MM.1S (cell line): Measurements from ENCODE around the gene SLC25A19.

Source experiments
- DNase-seq: peaks from one replicate; pipeline ENCODE4 v3.0.0-alpha.2; 2015
- H2AFZ ChIP-seq: fragments of 300-600 bp; sonication (generic); 2 replicates; pipeline ENCODE4 v1.6.0; 2016; ENCODE audit warnings: antibody characterized with exemption, low read length
- H3F3A ChIP-seq: fragments of 300-600 bp; sonication (generic); 2 replicates; pipeline ENCODE4 v1.6.1; 2016; ENCODE audit warnings: mild to moderate bottlenecking, antibody characterized with exemption, low read length, moderate library complexity, mixed read lengths; ENCODE audit not compliant: insufficient read depth
- H3K27ac ChIP-seq: fragments of 300-600 bp; sonication (generic); 2 replicates; pipeline ENCODE4 v1.5.1; 2016; ENCODE audit warnings: mild to moderate bottlenecking, low read length
- H3K27me3 ChIP-seq: fragments of 300-600 bp; sonication (generic); replicated peaks from 2 replicates; pipeline ENCODE4 v1.6.0; 2016; ENCODE audit warnings: low read length; ENCODE audit not compliant: insufficient read depth
- H3K36me3 ChIP-seq: fragments of 300-600 bp; sonication (generic); replicated peaks from 2 replicates; pipeline ENCODE4 v1.6.1; 2016; ENCODE audit warnings: mild to moderate bottlenecking, low read length, mixed read lengths; ENCODE audit not compliant: insufficient read depth
- H3K4me1 ChIP-seq: fragments of 300-600 bp; sonication (generic); 2 replicates; pipeline ENCODE4 v1.6.1; 2016; ENCODE audit warnings: low read length, mixed read lengths
- H3K4me2 ChIP-seq: fragments of 300-600 bp; sonication (generic); 2 replicates; pipeline ENCODE4 v1.6.0; 2016; ENCODE audit warnings: low read depth, low read length
- H3K4me3 ChIP-seq: fragments of 300-600 bp; sonication (generic); 2 replicates; pipeline ENCODE4 v1.5.1; 2016; ENCODE audit warnings: low read length, mixed read lengths
- H3K79me2 ChIP-seq: fragments of 300-600 bp; sonication (generic); 2 replicates; pipeline ENCODE4 v1.6.1; 2016; ENCODE audit warnings: mixed run types, low read length, mixed read lengths
- H3K9ac ChIP-seq: fragments of 300-600 bp; sonication (generic); 2 replicates; pipeline ENCODE4 v1.6.1; 2016; ENCODE audit warnings: low read length, mixed read lengths
- H3K9me2 ChIP-seq: fragments of 300-600 bp; sonication (generic); replicated peaks from 2 replicates; pipeline ENCODE4 v1.6.1; 2016; ENCODE audit warnings: mild to moderate bottlenecking, low read length, mixed read lengths; ENCODE audit not compliant: insufficient read depth
- H3K9me3 ChIP-seq: fragments of 300-600 bp; sonication (generic); replicated peaks from 2 replicates; pipeline ENCODE4 v1.6.1; 2016; ENCODE audit warnings: mild to moderate bottlenecking, low read length, mixed read lengths; ENCODE audit not compliant: insufficient read depth
- H4K20me1 ChIP-seq: fragments of 300-600 bp; sonication (generic); 2 replicates; pipeline ENCODE4 v1.6.1; 2016; ENCODE audit warnings: mild to moderate bottlenecking, low read length, moderate library complexity, mixed read lengths; ENCODE audit not compliant: insufficient read depth
- EZH2 ChIP-seq: fragments of 300-600 bp; sonication (generic); optimal IDR thresholded peaks from 2 replicates; pipeline ENCODE3; 2017; ENCODE audit warnings: low read depth, mild to moderate bottlenecking, antibody characterized with exemption, low read length, mixed read lengths
- EZH2phosphoT487 ChIP-seq: fragments of 300-600 bp; sonication (generic); IDR thresholded peaks from 2 replicates; pipeline ENCODE4 v1.6.1; 2018; ENCODE audit warnings: antibody characterized with exemption, low read length
- TF ChIP-seq, protein P1 (sequence below): fragments of 300-600 bp; sonication (generic); IDR thresholded peaks from 2 replicates; pipeline ENCODE4 v1.5.1; 2016; ENCODE audit warnings: antibody characterized with exemption, low read length, mixed read lengths

SLC25A19 gene

GRCh38 chr17:75334723-75335122, 45.5 kb upstream of the SLC25A19 start:
- Histone ChIP-seq H3K9me2 (no peaks in the 10 kb centered on the region), H3K4me1 (no peaks in the 10 kb centered on the region), H3F3A (no peaks in the 10 kb centered on the region), H3K27ac (no peak overlapping the region), H4K20me1 (0 out of 2 replicates have a peak, but pooled peaks cover 6% of the 10 kb centered on the region), H3K9ac (no peak overlapping the region), H3K27me3 (no peaks in the 10 kb centered on the region), H2AFZ (no peak overlapping the region), H3K4me2 (no peak overlapping the region), H3K9me3 (no peaks in the 10 kb centered on the region), H3K4me3 (no peak overlapping the region), H3K36me3 (no peaks in the 10 kb centered on the region), H3K79me2 (peaks cover 79% of the 10 kb centered on the region)
- no peak for DNase-seq
- no peak for TF ChIP-seq EZH2

DNA sequence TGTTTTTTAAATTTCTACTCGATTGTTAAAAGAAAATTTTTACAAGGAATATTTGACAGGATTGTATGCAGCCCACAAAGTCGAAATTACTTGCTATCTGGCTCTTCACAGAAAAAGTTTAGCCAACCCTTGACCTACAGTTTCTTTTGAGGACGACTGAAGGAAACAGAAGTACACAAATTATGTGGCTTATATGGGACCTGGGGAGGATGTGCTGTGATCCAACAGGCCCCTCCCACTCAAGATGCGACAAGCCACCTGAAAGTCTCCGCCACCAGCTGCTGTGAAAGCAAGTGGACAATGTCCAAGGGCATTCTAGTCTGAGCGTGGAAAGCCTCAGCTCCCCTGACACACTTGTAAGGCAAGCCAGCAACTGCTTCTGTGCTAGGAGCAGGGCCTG, 42.4 kb upstream of the SLC25A19 start:
- Histone ChIP-seq H3K4me3 (no peak overlapping the region), H3F3A (no peaks in the 10 kb centered on the region), H3K9me2 (no peaks in the 10 kb centered on the region), H4K20me1 (0 out of 2 replicates have a peak, but pooled peaks cover 4% of the 10 kb centered on the region), H3K9ac (no peak overlapping the region), H3K27ac (no peak overlapping the region), H3K4me2 (no peak overlapping the region), H3K9me3 (no peaks in the 10 kb centered on the region), H3K4me1 (no peaks in the 10 kb centered on the region), H3K27me3 (no peaks in the 10 kb centered on the region), H2AFZ (no peak overlapping the region), H3K79me2 (peaks cover 76% of the 10 kb centered on the region), H3K36me3 (no peaks in the 10 kb centered on the region)
- no peak for DNase-seq
- TF ChIP-seq EZH2 (no peak), EZH2phosphoT487 (no peak)
- TF ChIP-seq, protein P1, sequence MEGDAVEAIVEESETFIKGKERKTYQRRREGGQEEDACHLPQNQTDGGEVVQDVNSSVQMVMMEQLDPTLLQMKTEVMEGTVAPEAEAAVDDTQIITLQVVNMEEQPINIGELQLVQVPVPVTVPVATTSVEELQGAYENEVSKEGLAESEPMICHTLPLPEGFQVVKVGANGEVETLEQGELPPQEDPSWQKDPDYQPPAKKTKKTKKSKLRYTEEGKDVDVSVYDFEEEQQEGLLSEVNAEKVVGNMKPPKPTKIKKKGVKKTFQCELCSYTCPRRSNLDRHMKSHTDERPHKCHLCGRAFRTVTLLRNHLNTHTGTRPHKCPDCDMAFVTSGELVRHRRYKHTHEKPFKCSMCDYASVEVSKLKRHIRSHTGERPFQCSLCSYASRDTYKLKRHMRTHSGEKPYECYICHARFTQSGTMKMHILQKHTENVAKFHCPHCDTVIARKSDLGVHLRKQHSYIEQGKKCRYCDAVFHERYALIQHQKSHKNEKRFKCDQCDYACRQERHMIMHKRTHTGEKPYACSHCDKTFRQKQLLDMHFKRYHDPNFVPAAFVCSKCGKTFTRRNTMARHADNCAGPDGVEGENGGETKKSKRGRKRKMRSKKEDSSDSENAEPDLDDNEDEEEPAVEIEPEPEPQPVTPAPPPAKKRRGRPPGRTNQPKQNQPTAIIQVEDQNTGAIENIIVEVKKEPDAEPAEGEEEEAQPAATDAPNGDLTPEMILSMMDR, result no peak

- no peak overlapping the region for H3K4me3 ChIP-seq
- H3K9ac ChIP-seq, result no peak overlapping the region
- H3K9me3 ChIP-seq, result no peaks in the 10 kb centered on the region
- H3K9me2 ChIP-seq, result no peaks in the 10 kb centered on the region
- H3K36me3 ChIP-seq, result no peaks in the 10 kb centered on the region
- H3K27me3 ChIP-seq, result no peaks in the 10 kb centered on the region
- H4K20me1 ChIP-seq, result no peaks in the 10 kb centered on the region
- peaks cover 47% of the 10 kb centered on the region for H3K79me2 ChIP-seq
- H2AFZ ChIP-seq, result no peak overlapping the region
- no peak overlapping the region for H3K27ac ChIP-seq
- DNase-seq, result no peak
- TF ChIP-seq, protein P1, result no peak
- TF ChIP-seq EZH2, result no peak
- no peak for TF ChIP-seq EZH2phosphoT487
- H3K4me1 ChIP-seq, result peaks cover 8% of the 10 kb centered on the region; the same call in 1 of the 2 replicates
- no peak overlapping the region for H3K4me2 ChIP-seq
- peaks cover 12% of the 10 kb centered on the region for H3F3A ChIP-seq
These were observed 38.5 kb upstream of the SLC25A19 start for GRCh38 chr17:75327757-75328156.

DNA sequence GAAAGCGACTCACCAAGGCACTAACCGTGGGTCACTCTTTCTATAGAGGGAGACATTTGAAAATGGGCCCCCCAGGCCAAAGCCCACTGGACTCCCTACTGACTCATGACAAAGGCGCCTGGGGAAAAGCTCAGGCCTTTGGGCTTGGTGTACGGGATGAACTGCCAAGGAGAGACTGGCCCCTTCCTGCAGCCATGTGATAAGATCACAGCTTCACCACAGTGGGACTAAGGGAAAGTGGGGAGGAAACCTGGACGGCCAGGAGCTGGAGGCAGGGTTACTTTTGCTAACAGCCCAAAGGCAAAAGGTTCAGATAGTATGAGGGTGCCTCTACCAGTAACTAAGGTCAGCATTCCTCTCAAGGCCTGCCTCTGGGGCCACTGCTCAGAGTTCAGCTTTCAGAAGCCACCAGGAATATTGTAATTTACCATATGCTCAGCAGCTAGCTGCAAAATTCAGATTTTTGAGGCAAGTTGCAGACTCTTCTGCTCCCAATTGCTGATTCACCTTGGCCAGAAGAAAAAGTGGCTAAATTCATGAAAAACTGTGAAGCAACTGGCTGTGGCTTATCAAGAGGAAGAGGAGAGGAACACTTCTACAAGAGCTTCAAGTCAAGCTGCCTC, 37.1 kb upstream of the SLC25A19 start:
- H3K36me3 ChIP-seq, result peaks cover 3% of the 10 kb centered on the region; the same call in 1 of the 2 replicates
- no peak overlapping the region for H3K27ac ChIP-seq
- H2AFZ ChIP-seq, result no peak overlapping the region
- H4K20me1 ChIP-seq, result 0 out of 2 replicates have a peak, but pooled peaks cover 2% of the 10 kb centered on the region
- H3K79me2 ChIP-seq, result peaks cover 45% of the 10 kb centered on the region
- no peak overlapping the region for H3K9ac ChIP-seq
- no peaks in the 10 kb centered on the region for H3K9me3 ChIP-seq
- DNase-seq, result no peak
- no peaks in the 10 kb centered on the region for H3K27me3 ChIP-seq
- no peaks in the 10 kb centered on the region for H3K9me2 ChIP-seq
- peaks cover 12% of the 10 kb centered on the region for H3F3A ChIP-seq
- H3K4me1 ChIP-seq, result peaks cover 8% of the 10 kb centered on the region; the same call in 1 of the 2 replicates
- no peak overlapping the region for H3K4me2 ChIP-seq
- no peak overlapping the region for H3K4me3 ChIP-seq
- no peak for TF ChIP-seq EZH2phosphoT487
- no peak for TF ChIP-seq EZH2
- TF ChIP-seq, protein P1, result no peak
